Endothelial cell of umbilical vein (primary cell): ENCODE measurements around the gene TRPM5. TPM values are rescaled to one million over a fixed set of nuclear protein-coding genes. Genes with fewer than 3 reads are reported as not detected.

Source experiments
- BruUV-seq: library from RNA; stranded (reverse); fragments of 400-500 nt; replicated peaks from 2 replicates; lab custom pipeline; 2021; lab: Mats Ljungman, UMichigan
- CTCF ChIA-PET: fragments of 300-600, 350-600 bp; sonication (Branson Sonifier 250); formaldehyde crosslinking; loops from one replicate; lab custom pipeline; 2021; ENCODE audit warnings: antibody characterized with exemption, inconsistent platforms; lab: Charles Lee
- POLR2A ChIA-PET: fragments of 300-600, 350-600 bp; sonication (Branson Sonifier 250); formaldehyde crosslinking; loops from one replicate; lab custom pipeline; 2021; ENCODE audit warnings: antibody characterized with exemption, inconsistent platforms; lab: Charles Lee
- DNase-seq: peaks from one replicate; pipeline ENCODE4 v3.0.0-alpha.2; 2011; ENCODE audit warnings: low read depth, low spot score
- FAIRE-seq: peaks from 2 replicates; lab custom pipeline; 2011; peaks lifted over from hg19 to GRCh38; lab: Jason Lieb, UNC
- H2AFZ ChIP-seq: 2 replicates; pipeline ENCODE4 v1.6.0; 2012; ENCODE audit warnings: low read depth, low read length, control low read depth, inconsistent platforms
- H3K27ac ChIP-seq: 2 replicates; pipeline ENCODE4 v1.5.1; 2011; ENCODE audit warnings: low read depth, mild to moderate bottlenecking, control low read depth, low read length, moderate library complexity; ENCODE audit not compliant: insufficient read depth
- H3K27me3 ChIP-seq, 2 experiments: 2 replicates each; pipeline versions ENCODE4 v1.6.0 to v1.6.1; 2011; ENCODE audit warnings: low read length in 2 of 2, mixed read lengths in 1 of 2; ENCODE audit not compliant: control insufficient read depth in 2 of 2, insufficient read depth in 2 of 2
- H3K36me3 ChIP-seq, 2 experiments: 2 replicates in 1 of 2; 3 replicates in 1 of 2; pipeline ENCODE4 v1.5.1; 2011; ENCODE audit warnings: low read length in 2 of 2, mild to moderate bottlenecking in 1 of 2, moderate library complexity in 1 of 2; ENCODE audit not compliant: control insufficient read depth in 2 of 2, insufficient read depth in 2 of 2; ENCODE audit errors: extremely low read depth in 1 of 2
- H3K4me1 ChIP-seq: 3 replicates; pipeline ENCODE4 v1.5.1; 2011; ENCODE audit warnings: mild to moderate bottlenecking, low read length; ENCODE audit not compliant: control insufficient read depth, insufficient read depth; ENCODE audit errors: extremely low read depth
- H3K4me2 ChIP-seq: 2 replicates; pipeline ENCODE4 v1.6.1; 2011; ENCODE audit warnings: low read length, control low read depth, mixed read lengths; ENCODE audit not compliant: insufficient read depth
- H3K4me3 ChIP-seq, 3 experiments: fragments of 200-600 bp in 1 of 3; sonication (generic), shearing (Covaris generic) in 1 of 3; replicated peaks in 1 of 3; 2 replicates each; pipeline ENCODE4 v1.5.1; 2011 to 2016; ENCODE audit warnings: control low read depth in 3 of 3, low read length in 3 of 3, mild to moderate bottlenecking in 2 of 3, inconsistent platforms in 1 of 3, low read depth in 1 of 3, moderate library complexity in 1 of 3; ENCODE audit not compliant: insufficient read depth in 1 of 3
- H3K79me2 ChIP-seq: 2 replicates; pipeline ENCODE4 v1.6.0; 2012; ENCODE audit warnings: low read length, inconsistent platforms; ENCODE audit not compliant: control insufficient read depth, insufficient read depth
- H3K9ac ChIP-seq: replicated peaks from 2 replicates; pipeline ENCODE3; 2011; ENCODE audit warnings: low read length, control low read depth; ENCODE audit not compliant: insufficient read depth; ENCODE audit errors: extremely low read depth
- H3K9me1 ChIP-seq: replicated peaks from 3 replicates; pipeline ENCODE4 v1.6.0; 2011; ENCODE audit warnings: mild to moderate bottlenecking, low read length; ENCODE audit not compliant: control insufficient read depth, insufficient read depth; ENCODE audit errors: extremely low read depth
- H3K9me3 ChIP-seq: replicated peaks from 2 replicates; pipeline ENCODE4 v1.5.1; 2012; ENCODE audit warnings: low read length, inconsistent platforms; ENCODE audit not compliant: control insufficient read depth, insufficient read depth
- H4K20me1 ChIP-seq: replicated peaks from 2 replicates; pipeline ENCODE3; 2011; ENCODE audit warnings: mild to moderate bottlenecking, low read length; ENCODE audit not compliant: control insufficient read depth, insufficient read depth; ENCODE audit errors: extremely low read depth
- FOS ChIP-seq: IDR thresholded peaks from 2 replicates; pipeline ENCODE4 v1.6.1; 2011; ENCODE audit warnings: mild to moderate bottlenecking, low read length, moderate library complexity, borderline replicate concordance; ENCODE audit not compliant: insufficient read depth
- MYC ChIP-seq: IDR thresholded peaks from one replicate; pipeline ENCODE4 v1.6.1; 2011; ENCODE audit warnings: mild to moderate bottlenecking, low read depth, low read length
- POLR2AphosphoS5 ChIP-seq: IDR thresholded peaks from 2 replicates; pipeline ENCODE4 v1.6.1; 2012; ENCODE audit warnings: low read depth, mild to moderate bottlenecking, control low read depth, low read length, moderate library complexity; ENCODE audit not compliant: insufficient read depth
- dilution Hi-C: fragments of 300-500 bp; cut with MboI; formaldehyde crosslinking; loops from one replicate; pipeline ENCODE4 v1.15.0; 2019; ENCODE audit warnings: low sequenced_read_pairs; ENCODE audit not compliant: extremely low pct_ligation_motif_present
- intact Hi-C: fragments of 100-400 bp; cut with micrococcal nuclease; formaldehyde crosslinking; loops from one replicate; pipeline ENCODE4 v1.10.0; 2022
- polyA plus RNA-seq, 4 experiments: library from polyadenylated mRNA; depleted of rRNA in 3 of 4; stranded (reverse) in 3 of 4; unstranded in 1 of 4; fragments of >200 nt; gene quantifications; 2 replicates each; pipeline versions ENCODE4 v1.2.1 to v1.2.3, GENCODE V29; 2011 to 2012; ENCODE audit warnings: missing spikeins in 1 of 4
- total RNA-seq: library from RNA; stranded (reverse); gene quantifications from 2 replicates; pipeline ENCODE4 v1.2.3, GENCODE V29; 2021
- TF ChIP-seq, protein P1 (sequence below): IDR thresholded peaks from 2 replicates; pipeline ENCODE4 v1.6.1; 2011; ENCODE audit not compliant: insufficient read depth, insufficient read length

TRPM5 gene
- total and polyA plus RNA-seq, 2 donors (not counting 3 experiments of a cell fraction or from before 2014, with no cell fraction given), result not detected

DNA sequence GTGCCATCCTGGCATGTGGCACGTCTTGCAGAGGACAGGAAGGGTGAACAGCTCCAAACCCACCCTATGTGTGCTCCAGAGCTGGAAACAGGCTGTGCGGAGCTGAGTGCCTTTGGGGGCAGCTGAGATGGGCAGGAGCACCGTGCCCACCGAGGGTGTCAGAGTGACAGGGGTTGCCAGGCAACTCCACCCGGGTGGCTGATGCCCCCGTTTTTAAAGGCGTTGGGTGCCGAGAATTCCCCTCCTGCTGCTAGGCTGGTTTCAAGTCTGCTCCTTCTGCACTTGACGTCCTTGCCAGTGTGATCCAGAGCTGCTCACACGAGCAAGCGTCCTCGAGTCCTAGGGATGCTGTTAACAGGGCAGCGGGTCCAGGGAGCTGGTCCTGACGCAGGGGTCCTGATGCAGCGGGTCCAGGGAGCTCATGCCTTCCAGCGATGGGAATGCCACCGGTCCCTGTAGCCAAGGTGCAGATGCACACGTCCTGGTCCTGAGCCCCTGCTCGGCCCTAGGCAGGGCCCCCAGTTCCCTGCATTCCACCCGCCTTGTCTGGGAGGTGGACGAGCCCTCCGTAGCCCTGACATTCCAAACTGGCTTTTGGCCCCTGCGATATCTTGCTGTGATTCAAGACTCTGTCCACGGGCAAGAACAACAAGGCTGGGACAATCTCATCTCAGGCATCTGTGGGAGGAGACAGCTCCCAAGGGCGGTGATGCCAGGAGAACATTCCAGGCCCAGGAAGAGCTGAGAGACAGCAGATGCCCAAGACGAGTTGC, 5.4 kb upstream of the TRPM5 start:
- no peaks in the 10 kb centered on the region for H3K79me2 ChIP-seq
- dilution Hi-C loops (no loop called here), intact Hi-C loops (no loop called here)
- H2AFZ ChIP-seq, result no peak overlapping the region
- FAIRE-seq (no peak), DNase-seq (no peak)
- TF ChIP-seq, protein P1, sequence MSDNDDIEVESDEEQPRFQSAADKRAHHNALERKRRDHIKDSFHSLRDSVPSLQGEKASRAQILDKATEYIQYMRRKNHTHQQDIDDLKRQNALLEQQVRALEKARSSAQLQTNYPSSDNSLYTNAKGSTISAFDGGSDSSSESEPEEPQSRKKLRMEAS, result no peak
- TF ChIP-seq POLR2AphosphoS5 (no peak), MYC (no peak)
- no peaks in the 10 kb centered on the region for H3K9me3 ChIP-seq
- peaks cover 4 to 7% of the 10 kb centered on the region in 2 experiments for H3K27me3 ChIP-seq
- H3K9me1 ChIP-seq, result no peaks in the 10 kb centered on the region
- no peaks in the 10 kb centered on the region for H4K20me1 ChIP-seq
- CTCF ChIA-PET, result interaction anchor here (1.2 kb wide), 1 partner anchor 82 kb away, joined by 4 read pairs; no protein-coding TSS in a partner anchor
- POLR2A ChIA-PET, result no interaction called here
- no peak overlapping the region for H3K27ac ChIP-seq
- no peak overlapping the region for H3K9ac ChIP-seq
- no peak overlapping the region for H3K4me3 ChIP-seq
- BruUV-seq, result no TSS peak
- no peak overlapping the region for H3K4me2 ChIP-seq
- no peaks in the 10 kb centered on the region for H3K4me1 ChIP-seq
- H3K36me3 ChIP-seq, result no peaks in the 10 kb centered on the region

DNA sequence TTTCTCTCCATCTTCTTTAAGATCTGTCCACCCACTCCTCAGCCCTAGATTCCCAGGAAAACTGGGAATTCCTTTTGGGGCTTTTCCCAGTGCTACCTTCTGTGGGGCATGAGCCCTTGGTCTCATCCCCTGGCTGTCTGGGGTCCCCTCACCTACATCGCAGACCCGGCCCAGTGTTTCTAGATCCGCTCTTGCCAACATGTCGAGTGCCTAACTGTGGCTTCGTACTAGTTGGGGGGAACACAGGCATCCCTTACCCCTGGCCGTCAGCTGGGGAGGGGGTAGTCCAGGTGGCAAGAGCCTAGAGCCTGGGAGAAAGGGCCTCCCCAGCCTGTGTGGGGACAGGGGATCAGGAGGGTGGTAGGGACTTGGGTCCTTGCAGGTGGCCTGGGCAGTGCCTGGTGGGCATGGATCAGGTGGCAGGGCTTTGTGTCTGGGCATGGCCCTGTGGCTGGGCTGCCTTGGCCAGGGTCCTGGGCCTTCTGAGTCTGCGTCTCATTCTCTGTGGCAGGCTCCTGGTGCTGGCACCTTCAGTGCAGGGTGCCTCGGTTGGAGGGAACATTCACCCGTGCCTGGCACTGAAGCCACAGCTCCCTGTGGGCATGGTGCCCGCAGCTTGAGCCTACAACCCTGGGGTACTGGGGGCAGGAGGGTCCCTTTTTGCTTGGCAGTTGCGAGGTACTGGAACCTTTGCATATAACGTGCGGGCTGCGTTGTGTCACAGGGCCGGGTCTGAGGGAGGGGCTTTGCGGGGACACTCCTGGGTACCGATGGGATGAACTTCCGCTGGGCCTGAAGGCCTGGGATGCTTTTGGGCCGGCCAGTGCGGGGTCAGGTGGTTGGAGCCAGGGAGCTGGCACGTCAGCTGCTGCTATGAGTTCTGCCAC, 4.6 kb upstream of the TRPM5 start:
- CTCF ChIA-PET, result interaction anchor here (1.2 kb wide), 1 partner anchor 82 kb away, joined by 4 read pairs; no protein-coding TSS in a partner anchor
- DNase-seq, result no peak
- no peak overlapping the region for H3K27ac ChIP-seq
- no peak for FAIRE-seq
- H3K27me3 ChIP-seq, result peaks cover 7% of the 10 kb centered on the region in 2 experiments
- H3K9me3 ChIP-seq, result no peaks in the 10 kb centered on the region
- no peak overlapping the region for H3K9ac ChIP-seq
- H2AFZ ChIP-seq, result no peak overlapping the region
- no peaks in the 10 kb centered on the region for H3K4me1 ChIP-seq
- H3K9me1 ChIP-seq, result no peaks in the 10 kb centered on the region
- intact Hi-C loops (no loop called here), dilution Hi-C loops (no loop called here)
- no peaks in the 10 kb centered on the region for H3K79me2 ChIP-seq
- H4K20me1 ChIP-seq, result no peaks in the 10 kb centered on the region
- POLR2A ChIA-PET, result no interaction called here
- no TSS peak for BruUV-seq
- H3K4me2 ChIP-seq, result no peak overlapping the region
- no peak overlapping the region for H3K4me3 ChIP-seq
- TF ChIP-seq POLR2AphosphoS5 (no peak), FOS (no peak), MYC (no peak)
- TF ChIP-seq, protein P1, result no peak
- H3K36me3 ChIP-seq, result no peaks in the 10 kb centered on the region
